HCT116 (cell line): ENCODE data around the gene GPANK1.

Experiments used
- ATF3 ChIP-seq: IDR thresholded peaks from 2 replicates; pipeline ENCODE4 v1.6.1; 2012
- CEBPB ChIP-seq: IDR thresholded peaks from 2 replicates; pipeline ENCODE4 v1.6.1; 2012; ENCODE audit warnings: low read depth
- CTCF ChIP-seq, 3 experiments: fragments of 200-600 bp in 1 of 3; sonication (generic) in 1 of 3; IDR thresholded peaks in 2 of 3; conservative IDR thresholded peaks in 1 of 3; 2 replicates each; pipeline ENCODE4 v1.5.1; 2012 to 2017; ENCODE audit warnings: low read depth in 2 of 3, low read length in 2 of 3, antibody characterized with exemption in 1 of 3, borderline replicate concordance in 1 of 3, control low read depth in 1 of 3, mild to moderate bottlenecking in 1 of 3, mixed read lengths in 1 of 3, mixed run types in 1 of 3, moderate library complexity in 1 of 3; ENCODE audit not compliant: insufficient read depth in 1 of 3
- EZH2 ChIP-seq: fragments of 200-600 bp; sonication (generic); IDR thresholded peaks from 2 replicates; pipeline ENCODE4 v1.6.1; 2017; ENCODE audit warnings: antibody characterized with exemption, mixed run types
- JUND ChIP-seq: IDR thresholded peaks from 2 replicates; pipeline ENCODE4 v1.6.1; 2012
- MAX ChIP-seq: IDR thresholded peaks from 2 replicates; pipeline ENCODE4 v1.6.1; 2012
- POLR2A ChIP-seq: IDR thresholded peaks from 2 replicates; pipeline ENCODE4 v1.7.0; 2011; ENCODE audit warnings: borderline replicate concordance; ENCODE audit not compliant: insufficient read depth, insufficient read length; ENCODE audit errors: extremely low read depth
- POLR2AphosphoS5 ChIP-seq: IDR thresholded peaks from 2 replicates; pipeline ENCODE4 v1.6.1; 2011; ENCODE audit warnings: mild to moderate bottlenecking, low read depth, low read length, moderate library complexity
- REST ChIP-seq: IDR thresholded peaks from 2 replicates; pipeline ENCODE4 v1.6.1; 2012; ENCODE audit warnings: low read depth
- TCF7L2 ChIP-seq: IDR thresholded peaks from 2 replicates; pipeline ENCODE4 v1.7.0; 2011; ENCODE audit warnings: borderline replicate concordance, inconsistent platforms; ENCODE audit not compliant: insufficient read depth, insufficient read length; ENCODE audit errors: extremely low read depth
- YY1 ChIP-seq: IDR thresholded peaks from 2 replicates; pipeline ENCODE4 v1.6.1; 2011; ENCODE audit warnings: low read length, low read depth, moderate library complexity, mild to moderate bottlenecking; ENCODE audit not compliant: insufficient replicate concordance; ENCODE audit errors: extremely low read depth
- ZNF274 ChIP-seq: fragments of 200-500 bp; sonication (Bioruptor generic); IDR thresholded peaks from 2 replicates; pipeline ENCODE4 v1.6.1; 2014; ENCODE audit warnings: mild to moderate bottlenecking, low read depth, low read length, inconsistent platforms

- TF ChIP-seq POLR2A = no peak
- TF ChIP-seq CEBPB = no peak
- no peak for TF ChIP-seq MAX
- no peak for TF ChIP-seq REST
- TF ChIP-seq CTCF (IDR thresholded peaks at IDR 0.05 in 2 of 3, conservative IDR thresholded peaks at IDR 0.05 in 1 of 3; ENCODE audit: borderline replicate concordance in 1 of 3, insufficient read depth in 1 of 3, low read depth in 2 of 3, low read length in 2 of 3) = no peak
- no peak for TF ChIP-seq POLR2AphosphoS5
- no peak for TF ChIP-seq ATF3
- TF ChIP-seq ZNF274 = no peak
- TF ChIP-seq EZH2 = no peak
- no peak for TF ChIP-seq JUND
- no peak for TF ChIP-seq YY1
- no peak for TF ChIP-seq TCF7L2
Measured at GRCh38 chr6:31713465-31713864, 48.7 kb upstream of the GPANK1 start.
